HepG2 (cell line): Measurements from ENCODE around the gene SLC22A31. TPM values are rescaled to one million over a fixed set of nuclear protein-coding genes. Genes with fewer than 3 reads are reported as not detected.
A peak's percentile ranks its signal among the peaks of the same experiment; 100 is the strongest.

ENCODE experiments used
- ASH2L ChIP-seq: fragments of 300-600, 200-600 bp; sonication (generic); IDR thresholded peaks from 2 replicates; pipeline ENCODE4 v1.7.0; 2017; ENCODE audit warnings: low read depth, mild to moderate bottlenecking, moderate library complexity, mixed read lengths, low read length; ENCODE audit not compliant: insufficient read length
- DZIP1 ChIP-seq: sonication (generic); formaldehyde crosslinking; IDR thresholded peaks from 2 replicates; pipeline ENCODE4 v1.5.0; 2020; ENCODE audit warnings: mild to moderate bottlenecking, missing genetic modification reagents
- FOXP4 ChIP-seq: sonication (generic); formaldehyde crosslinking; IDR thresholded peaks from 2 replicates; pipeline ENCODE4 v1.4.0; 2020; ENCODE audit warnings: missing genetic modification reagents
- GATAD2A ChIP-seq: IDR thresholded peaks from 2 replicates; pipeline ENCODE4 v1.6.1; 2016
- IKZF4 ChIP-seq: sonication (generic); formaldehyde crosslinking; IDR thresholded peaks from 2 replicates; pipeline ENCODE4 v1.5.1; 2020; ENCODE audit warnings: borderline replicate concordance, mild to moderate bottlenecking, low read depth, missing genetic modification reagents; ENCODE audit errors: not compliant biosample characterization
- JUNB ChIP-seq: sonication (generic); formaldehyde crosslinking; IDR thresholded peaks from 2 replicates; pipeline ENCODE4 v1.8.0; 2022; ENCODE audit warnings: missing genetic modification reagents, mild to moderate bottlenecking, borderline replicate concordance
- MEIS1 ChIP-seq: sonication (generic); formaldehyde crosslinking; IDR thresholded peaks from 2 replicates; pipeline ENCODE4 v1.9.0; 2021; ENCODE audit warnings: mild to moderate bottlenecking, missing genetic modification reagents, moderate library complexity, borderline replicate concordance
- NR3C1 ChIP-seq: sonication (generic); formaldehyde crosslinking; IDR thresholded peaks from 2 replicates; pipeline ENCODE4 v1.4.0; 2020; ENCODE audit warnings: missing genetic modification reagents
- SIN3A ChIP-seq: IDR thresholded peaks from 2 replicates; pipeline ENCODE4 v1.6.1; 2011; ENCODE audit warnings: low read depth, mild to moderate bottlenecking, control low read depth, low read length, borderline replicate concordance
- SYNCRIP ChIP-seq: fragments of 200-400 bp; formaldehyde crosslinking; IDR thresholded peaks from 2 replicates; pipeline ENCODE4 v1.6.1; 2018; ENCODE audit warnings: mild to moderate bottlenecking, low read depth, low read length; ENCODE audit not compliant: insufficient read depth
- TFAP4 ChIP-seq: sonication (generic); IDR thresholded peaks from 2 replicates; pipeline ENCODE4 v1.6.1; 2016; ENCODE audit warnings: low read depth, borderline replicate concordance
- THAP8 ChIP-seq: sonication (generic); formaldehyde crosslinking; IDR thresholded peaks from 2 replicates; pipeline ENCODE4 v1.5.1; 2020; ENCODE audit warnings: missing genetic modification reagents, mild to moderate bottlenecking, borderline replicate concordance
- ZNF672 ChIP-seq: sonication (generic); formaldehyde crosslinking; IDR thresholded peaks from 2 replicates; pipeline ENCODE4 v1.8.1; 2022; ENCODE audit warnings: missing genetic modification reagents
- ZNF816 ChIP-seq: sonication (generic); formaldehyde crosslinking; IDR thresholded peaks from 2 replicates; pipeline ENCODE4 v1.8.0; 2022; ENCODE audit warnings: missing genetic modification reagents, mild to moderate bottlenecking, borderline replicate concordance
- ZSCAN22 ChIP-seq: sonication (generic); formaldehyde crosslinking; IDR thresholded peaks from 2 replicates; pipeline ENCODE4 v1.4.0; 2020; ENCODE audit warnings: mild to moderate bottlenecking, missing genetic modification reagents
- polyA plus RNA-seq, 8 experiments: library from polyadenylated mRNA; depleted of rRNA in 3 of 8; stranded (reverse) in 7 of 8; unstranded in 1 of 8; fragments of >200 nt; fragmentation: Illumina TruSeq in 4 of 8; extraction: Trizol in 4 of 8; gene quantifications; 2 replicates each; pipeline versions ENCODE4 v1.2.1 to v1.2.3, GENCODE V29; 2011 to 2016; ENCODE audit warnings: low read depth in 4 of 8, missing spikeins in 1 of 8, mixed read lengths in 1 of 8; ENCODE audit not compliant: insufficient read depth in 1 of 8
- total RNA-seq, 5 experiments: library from RNA; depleted of rRNA; stranded (reverse); fragments of >200 nt; fragmentation: Illumina TruSeq; extraction: Trizol; gene quantifications; 2 replicates each; pipeline ENCODE4 v1.2.3, GENCODE V29; 2016; ENCODE audit warnings: low read depth in 1 of 5
- TF ChIP-seq, protein P1 (sequence below): sonication (generic); formaldehyde crosslinking; IDR thresholded peaks from 2 replicates; pipeline ENCODE4 v1.8.1; 2023; ENCODE audit warnings: missing genetic modification reagents, mild to moderate bottlenecking, borderline replicate concordance

Gene SLC22A31
- total and polyA plus RNA-seq, 2 of the 13 experiments (the other 11 are each of a cell fraction or from before 2014, with no cell fraction given), result 67.3 to 83.3 TPM

- TF ChIP-seq DZIP1 (CRISPR knock-in tag) (peak; percentile 73; the same call in 1 of the 2 replicates), ZNF816 (no peak), THAP8 (no peak), SYNCRIP (no peak), NR3C1 (CRISPR knock-in tag) (no peak), TFAP4 (no peak), ZNF672 (CRISPR knock-in tag) (peak; percentile 62; the same call in 1 of the 2 replicates), IKZF4 (CRISPR knock-in tag) (peak; percentile 97), ASH2L (peak; percentile 31), MEIS1 (CRISPR knock-in tag) (peak; percentile 89), SIN3A (no peak), JUNB (peak; percentile 71), ZSCAN22 (no peak), FOXP4 (CRISPR knock-in tag) (0 out of 2 replicates have a peak, but pooled peaks have one; percentile 29), GATAD2A (peak; percentile 76)
- TF ChIP-seq, protein P1, sequence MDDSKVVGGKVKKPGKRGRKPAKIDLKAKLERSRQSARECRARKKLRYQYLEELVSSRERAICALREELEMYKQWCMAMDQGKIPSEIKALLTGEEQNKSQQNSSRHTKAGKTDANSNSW (CRISPR knock-in tag), result peak; percentile 92; the same call in 1 of the 2 replicates
Observed at GRCh38 chr16:89159066-89159849, 41.1 kb downstream of the SLC22A31 start (continued).
